Neutrophil (primary cell): Measurements from ENCODE around the gene ELMO1.

Experiments
- H3K27ac ChIP-seq: fragments of 200-600 bp; sonication (generic); 2 replicates; pipeline ENCODE4 v1.5.1; 2016; ENCODE audit warnings: mild to moderate bottlenecking, moderate library complexity
- H3K27me3 ChIP-seq: fragments of 200-600 bp; sonication (generic); 2 replicates; pipeline ENCODE4 v1.6.0; 2016; ENCODE audit warnings: mild to moderate bottlenecking
- H3K36me3 ChIP-seq: fragments of 200-600 bp; sonication (generic); 2 replicates; pipeline ENCODE4 v1.5.1; 2017
- H3K4me1 ChIP-seq, 2 experiments: fragments of 200-600 bp in 1 of 2; sonication (generic) in 1 of 2; 1 replicate in 1 of 2; 2 replicates in 1 of 2; pipeline versions ENCODE4 v1.5.1 to v1.6.1; 2013 to 2016; ENCODE audit warnings: low read depth in 1 of 2, low read length in 1 of 2, mild to moderate bottlenecking in 1 of 2, moderate library complexity in 1 of 2; ENCODE audit not compliant: control insufficient read depth in 1 of 2, insufficient read depth in 1 of 2
- H3K4me3 ChIP-seq, 2 experiments: fragments of 200-600 bp in 1 of 2; sonication (generic) in 1 of 2; 1 replicate in 1 of 2; 2 replicates in 1 of 2; pipeline ENCODE4 v1.5.1; 2013 to 2016; ENCODE audit warnings: low read depth in 1 of 2, low read length in 1 of 2, mild to moderate bottlenecking in 1 of 2, moderate library complexity in 1 of 2
- H3K9me3 ChIP-seq: fragments of 200-600 bp; sonication (generic); 2 replicates; pipeline ENCODE4 v1.5.1; 2016
- TF ChIP-seq, protein P1 (sequence below): fragments of 200-600 bp; sonication (generic); IDR thresholded peaks from 2 replicates; pipeline ENCODE4 v1.5.1; 2016; ENCODE audit warnings: antibody characterized with exemption

ELMO1 gene

DNA sequence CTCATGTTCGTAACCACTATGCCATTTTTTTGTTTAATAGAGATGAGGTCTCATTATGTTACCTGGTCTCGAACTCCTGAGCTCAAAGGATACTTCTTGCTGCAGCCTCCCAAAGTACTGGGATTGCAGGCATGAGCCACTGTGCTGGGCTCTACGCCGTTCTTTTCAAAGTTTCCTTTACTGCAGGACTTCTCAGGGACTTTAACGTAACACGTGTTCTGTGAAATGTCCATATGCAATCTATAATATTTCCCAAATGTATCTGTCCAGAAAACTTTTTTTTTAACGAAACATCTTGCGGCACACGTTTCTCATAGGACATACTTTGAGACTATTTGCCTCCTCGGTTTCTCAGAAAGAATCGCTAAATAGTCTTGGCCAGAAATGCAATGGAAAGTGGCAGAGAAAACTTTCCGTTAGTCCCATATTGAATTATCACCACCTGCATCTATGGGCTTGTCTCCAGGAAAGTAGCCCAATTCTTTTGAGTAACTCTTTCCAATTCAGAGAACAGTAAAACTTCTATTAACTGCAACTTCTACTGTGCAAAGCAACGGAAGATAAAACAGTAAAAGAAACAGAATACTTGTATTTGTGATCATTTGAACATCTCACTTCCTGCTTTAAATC lies 96.3 kb downstream of the ELMO1 start:
- Histone ChIP-seq H3K27ac (peak overlapping the region; percentile 92), H3K4me3 (peak overlapping the region; percentile 70 to 74), H3K4me1 (peaks cover 71 to 72% of the 10 kb centered on the region in 2 experiments), H3K9me3 (no peaks in the 10 kb centered on the region), H3K27me3 (no peaks in the 10 kb centered on the region), H3K36me3 (no peaks in the 10 kb centered on the region)
- TF ChIP-seq, protein P1, sequence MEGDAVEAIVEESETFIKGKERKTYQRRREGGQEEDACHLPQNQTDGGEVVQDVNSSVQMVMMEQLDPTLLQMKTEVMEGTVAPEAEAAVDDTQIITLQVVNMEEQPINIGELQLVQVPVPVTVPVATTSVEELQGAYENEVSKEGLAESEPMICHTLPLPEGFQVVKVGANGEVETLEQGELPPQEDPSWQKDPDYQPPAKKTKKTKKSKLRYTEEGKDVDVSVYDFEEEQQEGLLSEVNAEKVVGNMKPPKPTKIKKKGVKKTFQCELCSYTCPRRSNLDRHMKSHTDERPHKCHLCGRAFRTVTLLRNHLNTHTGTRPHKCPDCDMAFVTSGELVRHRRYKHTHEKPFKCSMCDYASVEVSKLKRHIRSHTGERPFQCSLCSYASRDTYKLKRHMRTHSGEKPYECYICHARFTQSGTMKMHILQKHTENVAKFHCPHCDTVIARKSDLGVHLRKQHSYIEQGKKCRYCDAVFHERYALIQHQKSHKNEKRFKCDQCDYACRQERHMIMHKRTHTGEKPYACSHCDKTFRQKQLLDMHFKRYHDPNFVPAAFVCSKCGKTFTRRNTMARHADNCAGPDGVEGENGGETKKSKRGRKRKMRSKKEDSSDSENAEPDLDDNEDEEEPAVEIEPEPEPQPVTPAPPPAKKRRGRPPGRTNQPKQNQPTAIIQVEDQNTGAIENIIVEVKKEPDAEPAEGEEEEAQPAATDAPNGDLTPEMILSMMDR: no peak

GRCh38 chr7:37351716-37352115 lies 96.9 kb downstream of the ELMO1 start:
- Histone ChIP-seq H3K4me3 (peak overlapping the region in 1 of 2 experiments; percentile 50), H3K27me3 (no peaks in the 10 kb centered on the region), H3K4me1 (peaks cover 71 to 72% of the 10 kb centered on the region in 2 experiments), H3K36me3 (no peaks in the 10 kb centered on the region), H3K9me3 (no peaks in the 10 kb centered on the region), H3K27ac (peak overlapping the region; percentile 92)
- TF ChIP-seq, protein P1: no peak

GRCh38 chr7:37349979-37350590 lies 98.6 kb downstream of the ELMO1 start:
- no peaks in the 10 kb centered on the region for H3K9me3 ChIP-seq
- TF ChIP-seq, protein P1: no peak
- H3K4me1 ChIP-seq: peaks cover 68 to 74% of the 10 kb centered on the region in 2 experiments
- H3K4me3 ChIP-seq: peak overlapping the region; percentile 30 to 50
- no peaks in the 10 kb centered on the region for H3K27me3 ChIP-seq
- peak overlapping the region; percentile 92 for H3K27ac ChIP-seq
- H3K36me3 ChIP-seq: no peaks in the 10 kb centered on the region

- Histone ChIP-seq H3K27ac (peak overlapping the region; percentile 92), H3K36me3 (no peaks in the 10 kb centered on the region), H3K4me3 (no peak overlapping the region), H3K27me3 (no peaks in the 10 kb centered on the region), H3K4me1 (peaks cover 68 to 74% of the 10 kb centered on the region in 2 experiments), H3K9me3 (no peaks in the 10 kb centered on the region)
- TF ChIP-seq, protein P1: no peak
Measured at GRCh38 chr7:37348982-37349381, 99.7 kb downstream of the ELMO1 start.

- no peaks in the 10 kb centered on the region for H3K36me3 ChIP-seq
- TF ChIP-seq, protein P1: no peak
- no peak overlapping the region for H3K4me3 ChIP-seq
- no peaks in the 10 kb centered on the region for H3K9me3 ChIP-seq
- peak overlapping the region; percentile 35 for H3K27ac ChIP-seq
- H3K27me3 ChIP-seq: no peaks in the 10 kb centered on the region
- H3K4me1 ChIP-seq: peaks cover 68 to 77% of the 10 kb centered on the region in 2 experiments
Measured at GRCh38 chr7:37346761-37347160, 101.9 kb downstream of the ELMO1 start.
